Measurements from ENCODE around the gene EDARADD. TPM values are rescaled to one million over a fixed set of nuclear protein-coding genes. Genes with fewer than 3 reads are reported as not detected.
"Not testable (repeated sequence)": the region's sequence is repeated elsewhere in the genome, so short reads cannot be mapped to it uniquely, and the experiment has no call there.

EDARADD gene
- polyA plus RNA-seq, 4 donors, result 7.3 to 8.7 (median 7.6) TPM

DNA sequence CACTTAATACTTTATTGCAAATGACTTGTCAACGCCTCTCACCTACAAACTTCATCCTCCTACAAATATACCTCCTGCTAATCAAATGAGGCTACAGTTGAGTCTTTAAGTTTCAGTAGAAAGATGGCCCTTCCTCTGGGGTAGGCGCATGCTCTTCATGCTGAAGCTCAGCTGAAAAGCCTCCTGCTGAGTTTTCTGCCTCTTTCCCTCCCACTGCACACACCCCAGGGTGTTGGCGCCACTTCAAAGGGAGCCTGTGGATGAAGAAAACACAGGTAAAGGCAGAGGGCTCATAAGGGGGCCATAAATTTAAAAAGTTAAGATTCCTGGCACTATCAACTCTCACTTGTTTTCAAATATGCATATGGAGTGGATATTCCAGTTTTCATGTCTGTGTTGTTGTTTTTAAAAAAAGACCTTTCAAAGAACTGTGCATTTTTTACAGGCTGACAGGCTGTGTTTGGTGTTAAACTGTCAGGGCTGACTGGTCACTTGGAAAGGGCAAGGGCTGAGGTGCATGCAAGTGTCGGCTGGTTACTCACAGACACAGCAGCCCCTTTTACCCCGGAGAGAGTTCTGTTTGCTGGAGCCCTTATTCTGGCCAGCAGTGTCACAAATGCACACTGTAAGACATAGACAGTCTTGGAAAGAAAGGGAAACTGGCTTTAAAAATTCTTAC lies 86.8 kb downstream of the EDARADD start:
- DNase-seq (ENCODE audit: low read depth in 4 of 4, low spot score in 3 of 4), result no peak

DNA sequence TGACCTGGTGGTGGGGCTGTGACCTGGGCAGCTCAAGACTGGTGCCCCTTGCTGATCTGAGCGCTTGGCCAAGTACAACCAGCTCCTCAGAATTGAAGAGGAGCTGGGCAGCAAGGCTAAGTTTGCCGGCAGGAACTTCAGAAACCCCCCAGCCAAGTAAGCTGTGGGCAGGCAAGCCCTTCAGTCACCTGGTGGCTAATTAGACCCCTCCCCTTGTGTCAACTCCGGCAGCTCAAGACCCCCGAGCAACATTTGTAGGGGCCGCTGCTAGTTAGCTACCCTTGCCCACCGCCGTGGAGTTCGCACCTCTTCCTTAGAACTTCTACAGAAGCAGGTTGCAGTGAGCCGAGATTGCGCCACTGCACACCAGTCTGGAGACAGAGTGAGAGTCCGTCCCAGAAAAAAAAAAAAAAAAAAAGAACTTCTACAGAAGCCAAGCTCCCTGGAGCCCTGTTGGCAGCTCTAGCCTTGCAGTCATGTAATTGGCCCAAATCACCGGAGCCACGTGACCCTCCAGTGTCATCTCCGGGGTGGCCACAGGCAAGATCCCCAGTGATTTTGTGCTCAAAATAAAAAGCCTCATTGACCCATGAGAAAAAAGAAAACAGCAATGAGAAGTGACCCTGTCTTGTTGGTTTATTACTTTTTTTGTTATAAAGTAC lies 90.4 kb downstream of the EDARADD start:
- no peak for DNase-seq (ENCODE audit: low read depth in 4 of 4, low spot score in 3 of 4)

DNA sequence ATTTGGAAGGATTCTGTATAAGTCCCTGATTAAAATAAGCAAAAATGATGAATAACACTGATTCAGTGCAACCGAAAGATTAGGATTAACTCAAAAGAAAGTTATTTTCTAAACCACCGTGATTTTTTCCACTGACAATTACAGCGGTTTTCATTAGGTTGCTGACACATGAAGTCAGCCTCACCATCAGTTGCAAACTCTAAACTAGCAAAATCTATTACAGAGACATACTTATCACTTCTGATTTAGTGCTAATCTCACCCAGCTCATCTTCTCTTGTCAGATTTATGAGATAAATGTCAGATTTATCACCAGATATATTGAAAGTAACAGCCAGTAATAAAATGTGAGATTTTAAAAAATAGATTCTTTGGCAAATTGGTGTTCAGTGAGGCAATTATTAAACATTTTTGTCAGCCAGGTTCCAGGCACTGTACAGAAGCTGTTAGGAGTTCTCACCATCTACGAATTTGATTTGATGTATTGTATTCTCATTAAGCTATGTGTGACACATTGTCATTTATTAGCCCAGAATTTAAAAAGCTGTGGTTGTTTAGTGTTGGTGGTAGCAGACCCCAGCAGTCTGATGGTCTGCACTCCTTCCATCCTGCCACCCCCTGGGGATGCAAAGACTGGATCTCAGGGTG lies 92.4 kb downstream of the EDARADD start:
- no peak for DNase-seq (ENCODE audit: low read depth in 4 of 4, low spot score in 3 of 4)

DNA sequence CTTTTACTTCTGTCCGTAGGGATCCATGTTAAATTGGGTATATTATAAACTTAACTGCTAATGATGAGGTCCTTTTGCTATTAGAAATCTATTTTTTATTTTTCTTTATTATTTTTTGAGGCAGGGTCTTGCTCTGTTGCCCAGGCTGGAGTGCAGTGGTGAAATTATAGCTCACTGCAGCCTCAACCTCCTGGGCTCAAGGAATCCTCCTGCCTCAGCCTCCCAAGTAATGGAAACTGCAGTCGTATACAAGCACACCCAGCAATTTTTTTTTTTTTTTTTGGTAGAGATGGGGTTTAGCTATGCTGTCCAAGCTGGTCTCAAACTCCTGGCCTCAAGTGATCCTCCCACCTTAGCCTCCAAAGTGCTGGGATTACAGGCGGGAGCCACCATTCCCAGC lies 95.1 kb downstream of the EDARADD start:
- not testable (repeated sequence) for DNase-seq (ENCODE audit: low read depth in 4 of 4, low spot score in 3 of 4)

DNA sequence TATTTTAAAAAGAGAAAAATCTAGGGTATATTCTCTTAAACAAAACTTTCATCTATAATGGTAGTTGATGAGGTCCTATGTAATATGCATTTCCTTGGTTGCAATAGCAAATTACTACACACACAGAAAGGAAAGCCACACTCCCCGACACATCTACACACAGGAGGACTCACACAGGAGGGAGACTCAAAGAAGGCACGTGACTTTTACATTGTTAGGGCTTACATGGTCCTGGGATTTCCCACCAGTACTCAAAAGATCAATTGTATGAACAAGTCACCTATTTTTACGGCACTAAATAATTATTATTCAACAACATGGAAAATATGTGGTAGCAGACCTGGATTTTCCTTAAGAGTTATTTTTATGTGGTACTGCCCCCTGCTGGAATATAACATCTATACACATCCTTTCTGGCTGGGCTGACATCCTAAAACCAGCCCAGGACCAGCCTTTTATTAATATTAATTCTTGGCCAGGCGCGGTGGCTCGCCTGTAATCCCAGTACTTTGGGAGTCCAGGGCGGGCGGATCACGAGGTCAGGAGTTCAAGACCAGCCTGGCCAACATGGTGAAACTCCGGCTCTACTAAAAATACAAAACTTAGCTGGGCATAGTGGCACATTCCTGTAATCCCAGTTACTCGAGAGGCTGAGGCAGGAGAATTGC lies 95.8 kb downstream of the EDARADD start:
- DNase-seq (ENCODE audit: low read depth in 4 of 4, low spot score in 3 of 4), result peak in 2 of 4 donors; percentile 42 to 45

DNA sequence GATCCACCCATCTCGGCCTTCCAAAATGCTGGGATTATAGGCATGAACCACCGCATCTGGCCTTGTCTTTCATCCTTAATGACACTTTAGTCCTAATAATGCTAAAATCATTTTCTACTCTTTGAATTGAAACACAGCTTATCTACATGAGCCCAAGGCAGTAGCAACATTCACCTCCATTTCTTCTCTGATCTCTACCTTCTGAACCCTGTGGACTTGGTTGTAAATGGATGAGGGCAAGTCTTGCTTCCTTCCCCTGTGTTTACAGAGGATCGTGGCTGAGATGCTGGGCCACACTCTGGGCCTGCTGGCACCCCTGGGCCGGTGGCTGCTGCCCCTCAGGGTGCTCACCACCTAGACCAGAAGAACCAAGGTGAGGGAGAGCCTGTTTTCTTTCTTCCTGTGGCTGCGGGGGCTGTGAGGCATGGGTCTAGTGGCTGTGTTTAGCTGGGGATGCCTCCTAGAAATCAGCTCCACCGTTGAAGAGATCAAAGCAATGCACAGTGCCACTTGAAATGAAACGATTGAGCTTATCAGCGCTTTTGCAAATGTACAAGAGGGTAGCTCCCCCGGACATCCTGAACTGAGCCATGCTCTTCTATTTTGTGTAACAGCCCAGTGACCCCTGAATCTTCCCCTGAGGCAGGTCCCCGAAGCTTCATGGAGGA lies 97.5 kb downstream of the EDARADD start:
- DNase-seq (ENCODE audit: low read depth in 4 of 4, low spot score in 3 of 4), result no peak

DNA sequence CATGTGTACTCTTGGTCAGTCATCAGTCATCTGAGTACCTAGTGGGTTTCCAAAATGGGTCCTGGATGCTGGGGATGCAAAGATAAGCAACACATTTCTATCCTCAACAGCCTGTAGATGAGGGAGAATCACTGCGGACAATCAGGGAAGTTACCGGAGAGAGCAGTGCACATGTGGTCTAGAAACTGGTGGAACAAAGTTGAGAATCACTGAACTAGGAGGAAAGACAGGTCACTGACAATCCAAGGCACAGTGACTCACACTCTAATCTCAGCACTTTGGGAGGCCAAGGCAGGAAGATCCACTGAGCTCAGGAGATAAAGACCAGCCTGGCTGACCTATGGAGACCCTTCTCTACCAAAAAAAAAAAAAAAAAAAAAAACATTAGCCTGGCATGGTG lies 98.3 kb downstream of the EDARADD start:
- DNase-seq (ENCODE audit: low read depth in 4 of 4, low spot score in 3 of 4), result no peak

DNA sequence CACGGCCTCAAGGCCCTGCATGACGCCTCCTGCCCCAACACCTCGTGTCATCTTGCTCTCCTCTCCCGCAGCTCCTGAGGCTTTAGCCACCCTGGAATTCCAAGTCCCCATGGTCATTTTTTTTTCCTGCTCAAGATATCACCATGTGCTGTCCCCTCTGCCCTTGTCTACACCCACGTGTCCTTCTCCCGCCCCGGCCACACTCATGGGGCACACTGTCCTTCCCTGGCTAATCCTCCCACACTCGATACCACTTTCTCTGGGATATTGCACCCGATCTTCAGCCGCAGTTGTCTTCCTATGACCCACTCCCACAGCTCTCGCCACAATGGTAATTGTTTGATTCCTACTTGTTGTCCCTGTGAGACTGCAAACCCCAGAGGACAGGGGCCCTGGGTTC lies 100.0 kb downstream of the EDARADD start:
- no peak for DNase-seq (ENCODE audit: low read depth in 4 of 4, low spot score in 3 of 4)

DNA sequence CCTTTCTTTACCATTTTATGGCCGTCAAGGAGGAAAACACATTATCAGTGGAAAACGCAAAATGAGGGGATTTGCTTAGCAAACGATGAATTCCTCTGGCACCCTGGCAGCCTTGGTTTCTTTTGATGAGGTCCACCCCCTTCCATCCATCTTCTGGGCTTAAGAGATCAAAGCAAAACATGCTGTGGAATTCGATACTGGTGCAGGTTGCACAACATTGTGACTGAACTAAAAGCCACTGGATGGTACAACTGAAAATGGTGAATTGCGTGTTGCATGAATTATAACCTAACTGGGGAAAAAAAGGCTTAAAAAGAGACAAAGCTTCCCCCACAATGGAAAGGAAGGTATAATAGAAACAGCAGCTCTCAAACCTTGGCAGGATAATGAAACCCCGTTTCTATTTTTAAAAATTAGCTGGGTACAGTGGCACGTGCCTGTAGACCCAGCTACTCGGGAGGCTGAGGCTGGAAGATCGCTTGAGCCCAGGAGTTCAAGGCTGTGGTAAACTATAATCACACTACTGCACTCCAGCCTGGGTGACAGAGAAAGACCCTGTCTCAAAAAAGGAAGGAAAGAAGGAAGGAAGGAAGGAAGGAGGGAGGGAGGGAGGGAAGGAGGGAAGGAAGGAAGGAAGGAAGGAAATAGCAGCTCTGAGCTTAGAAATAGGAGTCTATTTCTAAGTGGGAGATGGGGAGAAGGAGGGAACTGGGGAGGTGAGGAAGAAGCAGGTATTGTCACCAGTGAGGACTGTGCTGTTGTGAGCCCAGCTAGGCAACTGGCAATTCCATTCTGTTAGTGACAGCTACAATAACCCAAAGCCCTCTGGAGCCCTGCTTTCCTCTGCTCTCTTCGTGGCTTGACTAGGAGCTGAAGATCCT lies 100.7 kb downstream of the EDARADD start:
- DNase-seq (ENCODE audit: low read depth in 4 of 4, low spot score in 3 of 4), result no peak

DNA sequence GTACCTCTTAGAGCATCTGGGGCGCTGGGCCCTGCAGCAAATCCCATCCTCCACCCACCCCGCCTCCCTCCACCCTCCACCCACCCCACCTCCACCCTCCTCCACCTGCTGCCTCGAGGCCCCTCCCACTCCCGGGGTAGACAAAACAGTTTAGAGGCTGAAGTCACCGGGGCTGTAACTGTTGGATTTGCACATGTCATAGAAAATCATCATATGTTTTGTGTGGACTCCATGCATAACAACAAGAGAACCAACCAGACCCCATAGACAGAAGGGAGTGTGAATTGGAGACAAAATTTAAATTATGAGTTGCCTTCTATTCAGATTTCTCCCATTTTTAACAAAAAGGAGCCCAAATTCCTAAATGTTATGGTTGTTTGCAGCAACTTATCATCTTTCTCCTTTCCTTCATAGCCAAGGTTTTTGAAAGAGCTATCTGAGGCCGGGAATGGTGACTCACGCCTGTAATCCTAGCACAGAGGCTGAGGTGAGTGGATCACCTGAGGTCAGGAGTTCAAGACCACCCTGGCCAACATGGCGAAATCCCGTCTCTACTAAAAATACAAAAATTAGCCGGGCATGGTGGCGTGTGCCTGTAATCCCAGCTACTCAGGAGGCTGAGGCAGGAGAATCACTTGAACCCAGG lies 101.5 kb downstream of the EDARADD start:
- DNase-seq (ENCODE audit: low read depth in 4 of 4, low spot score in 3 of 4), result no peak

DNA sequence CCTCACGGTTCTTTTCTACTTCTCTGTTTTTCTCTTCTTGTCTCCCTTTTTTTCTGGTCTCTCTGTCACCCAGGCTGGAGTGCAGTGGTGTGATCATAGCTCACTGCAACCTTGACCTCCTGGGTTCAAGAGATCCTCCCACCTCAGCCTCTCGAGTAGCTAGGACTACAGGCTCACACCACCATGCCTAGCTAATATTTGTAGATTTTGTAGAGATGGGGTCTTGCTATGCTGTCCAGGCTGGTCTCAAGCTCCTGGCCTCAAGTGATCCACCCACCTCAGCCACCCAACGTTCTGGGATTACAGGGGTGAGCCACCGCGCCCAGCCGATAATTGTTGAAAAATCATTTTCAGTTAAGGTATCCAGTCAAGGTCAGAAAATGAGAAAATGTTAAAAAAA lies 103.8 kb downstream of the EDARADD start:
- DNase-seq (ENCODE audit: low read depth in 4 of 4, low spot score in 3 of 4), result no peak

DNA sequence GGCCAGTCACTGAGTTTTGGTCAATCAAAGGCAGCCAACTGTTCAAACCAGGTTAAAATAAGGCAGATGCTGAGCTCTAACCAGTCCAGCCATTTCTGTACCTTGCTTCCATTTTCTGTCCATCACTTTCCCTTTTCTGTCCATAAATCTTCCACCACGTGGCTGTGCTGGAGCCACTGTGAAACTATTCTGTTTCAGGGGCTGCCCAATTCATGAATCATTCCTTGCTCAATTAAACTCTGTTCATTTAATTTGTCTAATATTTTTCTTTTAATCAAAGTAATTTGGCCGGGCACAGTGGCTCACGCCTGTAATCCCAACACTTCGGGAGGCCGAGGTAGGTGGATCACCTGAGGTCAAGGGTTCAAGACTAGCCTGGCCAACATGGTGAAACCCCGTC lies 107.0 kb downstream of the EDARADD start:
- no peak for DNase-seq (ENCODE audit: low read depth in 4 of 4, low spot score in 3 of 4)

DNA sequence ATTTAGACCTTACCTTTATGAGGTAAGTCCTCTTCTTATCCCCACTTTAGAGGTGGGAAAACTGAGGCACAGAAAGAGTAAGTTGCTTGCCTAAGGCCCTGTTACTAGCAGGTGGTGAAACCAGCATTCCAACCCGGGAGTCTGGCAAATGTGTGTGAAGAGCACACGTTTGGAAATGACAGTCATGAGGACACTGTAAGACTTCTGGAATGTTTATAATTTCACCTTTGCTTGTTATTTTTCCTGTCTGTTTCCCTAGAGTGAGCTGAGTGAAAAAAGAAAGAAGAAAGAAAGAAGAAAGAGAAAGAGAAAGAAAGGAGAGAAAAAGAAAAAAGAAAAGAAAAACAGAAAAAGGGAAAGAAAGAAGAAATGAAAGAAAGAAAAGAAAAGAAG lies 108.5 kb downstream of the EDARADD start:
- DNase-seq (ENCODE audit: low read depth in 4 of 4, low spot score in 3 of 4), result no peak

DNA sequence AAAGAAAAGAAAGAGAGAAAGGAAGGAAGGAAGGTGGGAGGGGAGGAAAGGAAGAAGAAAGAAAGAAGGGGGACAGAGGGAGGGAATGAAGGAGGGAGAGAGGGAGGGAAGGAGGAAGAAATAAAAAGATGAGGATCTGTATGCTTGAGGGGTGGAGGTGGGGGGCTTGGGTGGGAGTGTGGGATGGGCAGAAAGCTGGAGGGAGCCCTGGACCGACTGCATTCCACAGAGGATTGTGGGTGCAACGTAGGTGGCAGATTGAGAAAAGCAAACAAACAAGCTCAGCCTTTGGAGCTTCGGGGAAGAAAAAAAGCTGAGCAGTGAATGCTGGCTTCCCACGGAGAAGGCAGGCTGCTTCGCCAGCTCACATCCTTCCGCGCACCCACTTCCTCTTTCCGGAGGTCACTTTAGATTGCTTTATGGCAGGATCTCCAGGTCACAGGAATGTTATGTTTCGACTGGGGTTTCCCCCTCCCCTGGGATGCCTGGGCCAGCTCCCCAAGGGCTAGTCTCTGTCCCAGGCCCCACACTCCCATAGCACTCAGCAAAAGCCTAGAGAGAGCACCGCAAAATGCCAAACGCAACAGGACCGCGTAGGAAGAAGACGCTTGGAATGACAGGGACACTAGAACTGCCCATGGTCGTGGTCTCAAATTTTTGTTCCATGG lies 109.0 kb downstream of the EDARADD start:
- DNase-seq (ENCODE audit: low read depth in 4 of 4, low spot score in 3 of 4), result no peak

DNA sequence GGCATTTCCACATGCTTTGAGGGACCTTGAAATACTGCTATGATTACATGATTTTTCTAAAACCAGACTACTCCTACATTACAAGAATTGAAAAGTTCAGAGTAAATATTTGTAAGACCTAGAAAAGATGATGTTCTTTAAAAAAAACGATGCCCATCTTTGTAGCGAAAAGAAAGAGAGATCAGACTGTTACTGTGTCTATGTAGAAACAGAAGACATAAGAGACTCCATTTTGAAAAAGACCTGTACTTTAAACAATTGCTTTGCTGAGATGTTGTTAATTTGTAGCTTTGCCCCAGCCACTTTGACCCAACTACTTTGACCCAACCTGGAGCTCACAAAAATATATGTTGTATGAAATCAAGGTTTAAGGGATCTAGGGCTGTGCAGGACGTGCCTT lies 110.3 kb downstream of the EDARADD start:
- DNase-seq (ENCODE audit: low read depth in 4 of 4, low spot score in 3 of 4), result not testable (repeated sequence)

DNA sequence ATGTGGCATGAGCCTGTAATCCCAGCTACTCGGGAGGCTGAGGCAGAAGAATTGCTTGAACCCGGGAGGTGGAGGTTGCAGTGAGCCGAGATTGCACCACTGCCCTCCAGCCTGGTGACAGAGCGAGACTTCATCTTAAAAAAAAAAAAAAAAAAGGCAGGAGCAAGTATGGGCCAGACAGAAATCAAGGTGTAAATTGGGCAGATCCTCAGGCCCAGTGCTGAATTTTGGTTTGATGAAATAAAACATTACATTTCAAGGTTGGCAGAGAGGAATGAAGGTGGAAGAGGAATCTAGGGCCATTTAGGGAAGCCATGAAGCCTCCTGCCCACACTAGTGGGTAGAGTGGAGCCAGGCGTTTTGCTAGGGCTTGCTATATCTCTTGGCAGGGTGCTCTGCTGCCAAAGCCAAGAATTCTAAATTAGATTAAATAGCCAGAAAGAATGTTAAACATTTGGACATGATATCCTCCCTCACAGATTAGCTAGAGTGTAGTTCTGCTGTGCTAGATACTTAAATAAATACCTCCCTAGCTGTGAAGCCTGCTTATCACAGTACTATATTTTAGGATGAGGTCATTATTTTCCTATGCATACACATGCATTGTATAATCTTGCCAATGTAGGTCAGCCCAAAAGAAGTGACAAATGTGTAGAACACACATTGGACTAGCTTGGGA lies 113.1 kb downstream of the EDARADD start:
- DNase-seq (ENCODE audit: low read depth in 4 of 4, low spot score in 3 of 4), result no peak

DNA sequence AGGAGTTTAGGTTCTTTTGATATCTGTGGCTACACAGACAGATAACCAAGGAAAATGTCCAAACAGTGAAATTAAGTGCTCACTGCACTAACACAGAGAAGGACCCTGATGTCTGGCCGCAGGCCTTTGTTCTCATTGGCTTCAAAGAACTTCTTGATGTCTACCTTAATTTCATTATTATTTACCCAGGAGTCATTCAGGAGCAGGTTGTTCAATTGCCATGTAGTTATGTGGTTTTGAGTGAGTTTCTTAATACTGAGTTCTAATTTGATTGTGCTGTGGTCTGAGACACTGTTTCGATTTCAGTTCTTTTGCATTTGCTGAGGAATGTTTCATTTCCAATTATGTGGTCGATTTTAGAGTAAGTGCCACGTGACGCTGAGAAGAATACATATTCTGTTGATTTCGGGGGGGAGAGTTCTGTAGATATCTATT lies 114.5 kb downstream of the EDARADD start:
- DNase-seq (ENCODE audit: low read depth in 4 of 4, low spot score in 3 of 4), result no peak

DNA sequence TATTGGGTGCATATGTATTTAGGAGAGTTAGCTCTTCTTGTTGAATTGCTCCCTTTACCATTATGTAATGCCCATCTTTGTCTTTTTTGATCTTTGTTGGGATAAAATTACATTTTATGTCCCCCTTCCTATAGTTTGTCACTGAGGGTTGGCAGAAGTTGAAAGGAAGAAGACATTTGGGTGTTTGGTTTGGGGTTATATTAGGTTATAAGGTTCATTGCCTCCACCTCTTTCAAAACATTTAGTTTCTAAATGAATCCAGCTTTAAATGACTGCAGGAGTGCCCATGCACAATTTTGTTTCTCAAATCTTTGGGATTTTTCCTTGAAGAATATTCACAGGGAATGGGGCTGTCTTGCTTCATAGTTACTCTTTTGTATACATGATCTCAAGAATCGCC lies 115.1 kb downstream of the EDARADD start:
- DNase-seq (ENCODE audit: low read depth in 4 of 4, low spot score in 3 of 4), result no peak

Data from right renal pelvis (tissue), 4 donors.